Measurements from ENCODE around the gene OR10A5. TPM values are rescaled to one million over a fixed set of nuclear protein-coding genes. Genes with fewer than 3 reads are reported as not detected.

The OR10A5 gene
- total RNA-seq, 1 donor from 2014 or later: not detected

DNA sequence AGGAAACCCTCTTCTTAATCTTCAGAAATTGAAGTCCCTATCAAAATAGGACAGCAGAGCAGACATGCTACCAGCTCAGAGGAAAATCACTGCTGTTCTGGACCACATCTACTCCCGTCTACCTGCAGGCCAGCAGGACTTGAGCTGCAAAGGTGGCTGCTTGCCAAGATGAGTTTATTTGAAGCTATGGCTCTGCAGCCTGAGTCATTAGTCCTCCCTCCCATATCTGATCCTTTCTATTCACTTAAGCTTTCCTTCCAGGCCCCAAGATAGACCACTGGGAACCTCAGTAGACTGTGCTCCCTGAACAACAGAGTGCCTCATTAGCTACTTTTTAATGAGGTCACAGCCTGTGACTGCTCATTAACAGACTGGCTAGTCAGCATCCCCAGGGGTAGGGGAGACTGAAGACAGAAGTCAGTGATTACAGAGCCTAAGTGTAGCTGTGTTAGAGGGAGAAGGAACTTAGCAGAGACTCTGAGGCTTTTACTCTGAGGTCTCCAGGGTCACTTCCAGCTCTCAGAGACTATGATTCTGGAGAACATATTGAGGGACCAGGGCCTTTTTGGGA, 10.6 kb downstream of the OR10A5 start:
- Mint-ChIP-seq H3K27ac (no peak overlapping the region), H3K36me3 (peaks cover 2% of the 10 kb centered on the region), H3K4me3 (no peak overlapping the region), H3K9me3 (peaks cover 15% of the 10 kb centered on the region), H3K27me3 (ENCODE audit: insufficient read depth, low read depth) (peaks cover 2% of the 10 kb centered on the region), H3K4me1 (no peaks in the 10 kb centered on the region)
- no peak overlapping the region for H3K9ac ChIP-seq
- no peak overlapping the region for H2AFZ ChIP-seq (replicated peaks)
- H3K4me1 ChIP-seq: no peaks in the 10 kb centered on the region
- no peaks in the 10 kb centered on the region for H3K27me3 ChIP-seq
- H3F3A ChIP-seq (ENCODE audit: low read depth): peaks cover 3% of the 10 kb centered on the region
- no peaks in the 10 kb centered on the region for H3K9me3 ChIP-seq (ENCODE audit: low read depth)
- no peaks in the 10 kb centered on the region for H3K79me2 ChIP-seq (ENCODE audit: low read depth)
- H4K20me1 ChIP-seq (ENCODE audit: low read depth): no peaks in the 10 kb centered on the region
- no peak overlapping the region for H3K4me2 ChIP-seq
- peak; percentile 60 for DNase-seq (ENCODE audit: low spot score)
- H3K36me3 ChIP-seq: no peaks in the 10 kb centered on the region
- no peak overlapping the region for H3K27ac ChIP-seq
- TF ChIP-seq EZH2 (IDR thresholded peaks at IDR 0.05) (no peak), CTCF (IDR thresholded peaks at IDR 0.05) (no peak), EZH2phosphoT487 (IDR thresholded peaks at IDR 0.05) (no peak)
- H3K4me3 ChIP-seq: no peak overlapping the region

GRCh38 chr11:6856871-6857270, 11.4 kb downstream of the OR10A5 start:
- peaks cover 4% of the 10 kb centered on the region for H3K27me3 Mint-ChIP-seq (ENCODE audit: insufficient read depth, low read depth)
- no peak overlapping the region for H3K27ac Mint-ChIP-seq
- Histone ChIP-seq H3K27me3 (no peaks in the 10 kb centered on the region), H3F3A (ENCODE audit: low read depth) (peaks cover 3% of the 10 kb centered on the region), H3K9ac (no peak overlapping the region), H3K4me2 (no peak overlapping the region), H3K4me3 (no peak overlapping the region), H2AFZ (replicated peaks) (no peak overlapping the region), H3K4me1 (no peaks in the 10 kb centered on the region), H3K79me2 (ENCODE audit: low read depth) (no peaks in the 10 kb centered on the region), H3K36me3 (no peaks in the 10 kb centered on the region), H3K27ac (no peak overlapping the region), H3K9me3 (ENCODE audit: low read depth) (no peaks in the 10 kb centered on the region), H4K20me1 (ENCODE audit: low read depth) (no peaks in the 10 kb centered on the region)
- DNase-seq (ENCODE audit: low spot score): no peak
- no peaks in the 10 kb centered on the region for H3K4me1 Mint-ChIP-seq
- H3K9me3 Mint-ChIP-seq: peaks cover 10% of the 10 kb centered on the region
- no peak for TF ChIP-seq CTCF (IDR thresholded peaks at IDR 0.05)
- TF ChIP-seq EZH2phosphoT487 (IDR thresholded peaks at IDR 0.05): no peak
- TF ChIP-seq EZH2 (IDR thresholded peaks at IDR 0.05): no peak
- no peak overlapping the region for H3K4me3 Mint-ChIP-seq
- H3K36me3 Mint-ChIP-seq: peaks cover 2% of the 10 kb centered on the region

- TF ChIP-seq EZH2 (IDR thresholded peaks at IDR 0.05) (no peak), EZH2phosphoT487 (IDR thresholded peaks at IDR 0.05) (no peak), CTCF (IDR thresholded peaks at IDR 0.05) (no peak)
Measured at GRCh38 chr11:6862961-6863360, 17.5 kb downstream of the OR10A5 start, which contains the start of gene OR10A2. TSS of gene OR10A2 (plus strand) at chr11:6863057. CDS start at chr11:6869755, 6,698 bp downstream.

More at GRCh38 chr11:6862961-6863360, 17.5 kb downstream of the OR10A5 start, which contains the start of gene OR10A2:
- no peaks in the 10 kb centered on the region for H3K4me1 ChIP-seq
- H3K9ac ChIP-seq: no peak within 1 kb of the TSS
- Mint-ChIP-seq H3K4me3 (no peak within 1 kb of the TSS), H3K36me3 (no peaks in the 10 kb centered on the region), H3K9me3 (peaks cover 2% of the 10 kb centered on the region), H3K4me1 (no peaks in the 10 kb centered on the region), H3K27ac (no peak within 1 kb of the TSS), H3K27me3 (ENCODE audit: insufficient read depth, low read depth) (peaks cover 3% of the 10 kb centered on the region)
- H2AFZ ChIP-seq (replicated peaks): no peak within 1 kb of the TSS
- peaks cover 3% of the 10 kb centered on the region for H3F3A ChIP-seq (ENCODE audit: low read depth)
- peak; percentile 6 for DNase-seq (ENCODE audit: low spot score)
- no peaks in the 10 kb centered on the region for H4K20me1 ChIP-seq (ENCODE audit: low read depth)
- H3K27me3 ChIP-seq: no peaks in the 10 kb centered on the region
- no peaks in the 10 kb centered on the region for H3K9me3 ChIP-seq (ENCODE audit: low read depth)
- no peak within 1 kb of the TSS for H3K4me2 ChIP-seq
- H3K79me2 ChIP-seq (ENCODE audit: low read depth): no peaks in the 10 kb centered on the region
- H3K27ac ChIP-seq: no peak within 1 kb of the TSS
- no peak within 1 kb of the TSS for H3K4me3 ChIP-seq
- no peaks in the 10 kb centered on the region for H3K36me3 ChIP-seq

Measured in neural progenitor cell (in vitro differentiated cells).